Mucosa of rectum (tissue), 2 donors: ENCODE measurements around the gene SCAMP4.

Source experiments
- H3K27ac ChIP-seq, 2 donors: one replicate each; pipeline ENCODE4 v1.7.0; 2013; ENCODE audit warnings: inconsistent platforms in 2 of 2, low read depth in 2 of 2, low read length in 2 of 2
- H3K27me3 ChIP-seq, 2 donors: one replicate each; pipeline ENCODE4 v1.7.0; 2013; ENCODE audit warnings: low read length in 2 of 2; ENCODE audit not compliant: control insufficient read depth in 2 of 2, insufficient read depth in 2 of 2
- H3K36me3 ChIP-seq, 2 donors: one replicate each; pipeline ENCODE4 v1.7.0; 2013; ENCODE audit warnings: low read length in 2 of 2; ENCODE audit not compliant: control insufficient read depth in 2 of 2, insufficient read depth in 2 of 2
- H3K4me1 ChIP-seq, 2 donors: one replicate each; pipeline ENCODE4 v1.7.0; 2013; ENCODE audit warnings: low read length in 2 of 2, mild to moderate bottlenecking in 1 of 2; ENCODE audit not compliant: control insufficient read depth in 2 of 2, insufficient read depth in 2 of 2
- H3K4me3 ChIP-seq, 2 donors: one replicate each; pipeline ENCODE4 v1.7.0; 2013; ENCODE audit warnings: low read length in 2 of 2
- H3K9ac ChIP-seq, 2 donors: one replicate each; pipeline ENCODE4 v1.7.0; 2013; ENCODE audit warnings: low read length in 2 of 2, low read depth in 1 of 2, mild to moderate bottlenecking in 1 of 2
- H3K9me3 ChIP-seq, 2 donors: one replicate each; pipeline ENCODE4 v1.7.0; 2013; ENCODE audit warnings: low read length in 2 of 2; ENCODE audit not compliant: control insufficient read depth in 2 of 2
- donor health status: healthy.
- donor health status: Normal muscosa, but diverticular disease.

SCAMP4 gene

DNA sequence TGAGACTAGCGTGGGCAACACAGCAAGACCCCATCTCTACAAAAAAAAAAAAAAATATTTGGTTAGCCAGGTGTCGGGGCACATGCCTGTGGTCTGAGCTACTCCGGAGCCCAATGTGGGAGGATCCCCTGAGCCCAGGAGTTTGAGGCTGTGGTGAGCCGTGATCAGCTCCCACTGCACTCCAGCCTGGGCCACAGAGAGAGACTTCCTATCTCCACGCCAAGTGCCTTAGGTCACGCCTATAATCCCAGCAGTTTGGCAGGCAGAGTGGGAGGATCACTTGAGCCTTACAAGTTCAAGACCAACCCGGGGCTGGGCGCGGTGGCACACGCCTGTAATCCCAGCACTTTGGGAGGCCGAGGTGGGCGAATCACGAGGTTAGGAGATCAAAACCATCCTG, 8.7 kb upstream of the SCAMP4 start:
- H3K9me3 ChIP-seq: no peaks in the 10 kb centered on the region
- H3K4me3 ChIP-seq: no peak overlapping the region
- no peaks in the 10 kb centered on the region for H3K36me3 ChIP-seq
- H3K27ac ChIP-seq: no peak overlapping the region
- peaks cover 6 to 7% of the 10 kb centered on the region in 2 donors for H3K4me1 ChIP-seq
- no peaks in the 10 kb centered on the region for H3K27me3 ChIP-seq
- H3K9ac ChIP-seq: no peak overlapping the region

- no peak overlapping the region for H3K9ac ChIP-seq
- peak overlapping the region in 1 of 2 donors; percentile 32 for H3K27ac ChIP-seq
- no peaks in the 10 kb centered on the region for H3K36me3 ChIP-seq
- no peaks in the 10 kb centered on the region for H3K27me3 ChIP-seq
- H3K4me3 ChIP-seq: no peak overlapping the region
- no peaks in the 10 kb centered on the region for H3K9me3 ChIP-seq
- H3K4me1 ChIP-seq: peaks cover 22 to 27% of the 10 kb centered on the region in 2 donors
These were observed 3.2 kb upstream of the SCAMP4 start for GRCh38 chr19:1901940-1902404.

DNA sequence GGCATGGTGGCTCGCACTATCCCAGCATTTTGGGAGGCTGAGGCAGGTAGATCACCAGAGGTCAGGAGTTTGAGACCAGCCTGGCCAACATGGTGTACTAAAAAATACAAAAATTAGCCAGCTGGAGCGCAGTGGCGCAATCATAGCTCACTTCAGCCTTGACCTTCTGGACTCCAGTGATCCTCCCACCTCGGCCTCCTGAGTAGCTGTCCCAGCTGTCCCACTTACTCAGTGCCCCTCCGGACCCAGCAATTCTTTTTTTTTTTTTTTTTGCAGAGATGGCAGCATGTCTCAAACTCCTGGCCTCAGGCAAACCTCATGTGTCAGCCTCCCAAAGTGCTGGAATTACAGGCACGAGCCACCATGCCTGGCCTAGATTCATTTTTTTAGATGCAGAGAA, 2.3 kb upstream of the SCAMP4 start:
- H3K4me1 ChIP-seq: peaks cover 24 to 30% of the 10 kb centered on the region in 2 donors
- H3K9me3 ChIP-seq: no peaks in the 10 kb centered on the region
- H3K4me3 ChIP-seq: no peak overlapping the region
- no peaks in the 10 kb centered on the region for H3K36me3 ChIP-seq
- H3K27me3 ChIP-seq: no peaks in the 10 kb centered on the region
- no peak overlapping the region for H3K9ac ChIP-seq
- peak overlapping the region in 1 of 2 donors; percentile 16 for H3K27ac ChIP-seq

GRCh38 chr19:1904860-1905109, 414 bp upstream of the SCAMP4 start:
- H3K4me1 ChIP-seq: peaks cover 37 to 42% of the 10 kb centered on the region in 2 donors
- H3K9me3 ChIP-seq: no peaks in the 10 kb centered on the region
- H3K27me3 ChIP-seq: no peaks in the 10 kb centered on the region
- no peaks in the 10 kb centered on the region for H3K36me3 ChIP-seq
- H3K4me3 ChIP-seq: peak overlapping the region in 1 of 2 donors; percentile 45
- H3K27ac ChIP-seq: peak overlapping the region in 1 of 2 donors; percentile 87
- H3K9ac ChIP-seq: peak overlapping the region in 1 of 2 donors; percentile 38

DNA sequence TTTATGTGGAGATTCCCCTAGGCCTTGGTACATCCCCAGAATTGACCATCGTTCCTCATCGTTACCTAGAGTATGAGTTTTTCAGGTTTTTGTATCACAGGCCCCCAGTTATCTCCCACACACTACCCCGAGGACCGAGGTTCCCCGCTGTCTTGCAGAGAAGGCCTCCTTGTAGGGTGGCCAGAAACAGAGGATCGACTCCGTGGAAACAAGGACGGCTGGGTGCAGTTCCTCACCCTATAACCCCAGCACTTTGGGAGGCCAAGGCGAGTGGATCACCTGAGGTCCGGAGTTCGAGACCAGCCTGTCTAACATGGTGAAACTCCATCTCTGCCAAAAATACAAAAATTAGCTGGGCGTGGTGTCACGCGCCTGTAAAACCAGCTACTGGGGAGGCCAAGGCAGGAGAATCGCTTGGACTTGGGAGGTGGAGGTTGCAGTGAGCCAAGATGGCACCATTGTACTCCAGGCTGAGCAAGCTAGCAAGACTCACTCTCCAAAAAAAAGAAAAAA, 720 bp downstream of the SCAMP4 start:
- H3K27ac ChIP-seq: peak overlapping the region; percentile 86 to 87
- no peaks in the 10 kb centered on the region for H3K9me3 ChIP-seq
- no peaks in the 10 kb centered on the region for H3K36me3 ChIP-seq
- peak overlapping the region; percentile 74 to 77 for H3K9ac ChIP-seq
- peak overlapping the region; percentile 90 to 93 for H3K4me3 ChIP-seq
- peaks cover 39 to 42% of the 10 kb centered on the region in 2 donors for H3K4me1 ChIP-seq
- no peaks in the 10 kb centered on the region for H3K27me3 ChIP-seq

- Histone ChIP-seq H3K9me3 (no peaks in the 10 kb centered on the region), H3K27me3 (no peaks in the 10 kb centered on the region), H3K36me3 (no peaks in the 10 kb centered on the region), H3K4me1 (peaks cover 41 to 43% of the 10 kb centered on the region in 2 donors), H3K9ac (peak overlapping the region; percentile 65 to 87), H3K4me3 (peak overlapping the region; percentile 64 to 68), H3K27ac (peak overlapping the region; percentile 94 to 98)
These were observed 1.9 kb downstream of the SCAMP4 start for GRCh38 chr19:1906985-1907562.

DNA sequence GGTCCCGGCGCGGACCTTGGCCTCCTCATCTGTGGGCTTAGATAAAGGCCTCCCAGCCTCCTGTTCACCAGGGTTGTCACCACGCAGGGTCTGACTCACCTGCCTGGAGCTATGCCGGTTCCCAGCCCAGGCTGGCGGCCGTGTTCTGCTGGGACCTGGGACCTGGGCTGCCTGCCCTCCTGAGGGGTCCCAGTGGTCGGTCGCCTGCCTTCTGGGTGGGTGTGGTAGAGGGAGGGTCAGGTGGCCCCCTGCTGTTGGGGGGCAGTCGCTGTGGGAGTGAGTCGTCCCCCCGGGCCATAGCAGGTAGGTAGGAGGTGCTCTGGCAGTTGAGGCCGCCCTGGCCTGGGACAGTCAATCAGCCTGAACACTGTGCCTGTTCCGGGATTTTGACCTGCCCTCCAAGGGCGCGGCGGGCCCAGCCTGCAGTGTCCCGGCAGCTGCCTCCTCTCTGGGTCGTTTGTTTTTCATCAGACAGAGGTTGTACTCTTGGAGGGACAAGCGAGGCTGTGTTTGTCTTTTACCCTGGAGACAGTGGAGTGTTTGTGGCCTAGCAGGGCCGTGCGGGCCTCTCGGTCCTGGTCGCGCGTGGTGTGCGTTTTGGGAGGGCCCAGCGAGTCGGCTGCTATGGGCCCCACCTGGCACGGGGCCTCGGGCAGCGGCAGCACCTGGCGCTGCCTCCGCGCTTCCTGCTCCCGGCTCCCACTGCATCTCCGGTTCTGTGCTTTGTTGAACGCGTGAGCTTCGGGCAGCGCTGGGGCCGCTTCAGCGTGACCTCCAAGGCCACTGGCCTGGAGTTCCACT, 2.6 kb downstream of the SCAMP4 start:
- H3K4me3 ChIP-seq: peak overlapping the region; percentile 64 to 68
- no peaks in the 10 kb centered on the region for H3K27me3 ChIP-seq
- no peaks in the 10 kb centered on the region for H3K9me3 ChIP-seq
- H3K27ac ChIP-seq: peak overlapping the region; percentile 94 to 98
- peaks cover under 1 to 4% of the 10 kb centered on the region in 2 donors for H3K36me3 ChIP-seq
- peaks cover 41 to 45% of the 10 kb centered on the region in 2 donors for H3K4me1 ChIP-seq
- H3K9ac ChIP-seq: peak overlapping the region; percentile 65 to 87

DNA sequence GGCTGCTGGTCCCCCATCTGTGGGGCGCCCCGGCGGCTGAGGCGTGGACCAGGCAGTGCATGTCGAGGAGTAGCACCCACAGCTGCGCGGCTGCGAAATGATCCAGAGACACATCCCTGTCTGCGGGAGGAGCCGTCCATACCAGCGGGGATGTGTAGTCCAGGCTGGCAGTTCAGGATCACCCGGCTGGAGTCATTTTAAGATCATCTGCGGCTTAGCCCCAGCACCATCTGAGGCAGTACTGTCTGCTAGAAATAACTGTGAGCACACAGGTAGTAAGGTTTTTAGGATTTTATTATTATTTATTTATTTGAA, 3.1 kb downstream of the SCAMP4 start:
- H3K9me3 ChIP-seq: no peaks in the 10 kb centered on the region
- no peaks in the 10 kb centered on the region for H3K27me3 ChIP-seq
- peak overlapping the region; percentile 64 to 68 for H3K4me3 ChIP-seq
- peak overlapping the region; percentile 65 to 87 for H3K9ac ChIP-seq
- peaks cover 39 to 42% of the 10 kb centered on the region in 2 donors for H3K4me1 ChIP-seq
- peaks cover 2 to 9% of the 10 kb centered on the region in 2 donors for H3K36me3 ChIP-seq
- peak overlapping the region; percentile 94 to 98 for H3K27ac ChIP-seq

DNA sequence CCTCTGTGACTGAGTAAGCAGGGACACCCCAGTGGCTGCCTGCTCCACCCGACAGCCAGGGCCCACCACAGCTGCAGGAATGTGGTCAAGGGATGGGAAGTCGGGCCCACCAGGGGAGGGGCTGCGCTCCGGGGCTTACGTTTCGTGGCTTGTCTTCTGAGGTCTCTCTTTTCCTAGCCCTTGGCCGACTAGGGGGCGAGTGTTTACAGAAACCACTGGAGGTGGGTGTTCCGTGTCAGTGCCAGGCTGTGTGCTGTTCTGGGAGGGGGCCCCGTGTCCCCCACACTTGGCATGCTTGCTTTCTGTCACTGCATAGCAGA, 4.5 kb downstream of the SCAMP4 start:
- H3K9ac ChIP-seq: peak overlapping the region in 1 of 2 donors; percentile 8
- peak overlapping the region in 1 of 2 donors; percentile 56 for H3K4me3 ChIP-seq
- H3K4me1 ChIP-seq: peaks cover 34 to 37% of the 10 kb centered on the region in 2 donors
- H3K9me3 ChIP-seq: no peaks in the 10 kb centered on the region
- H3K27me3 ChIP-seq: no peaks in the 10 kb centered on the region
- H3K27ac ChIP-seq: no peak overlapping the region
- peaks cover 5 to 17% of the 10 kb centered on the region in 2 donors for H3K36me3 ChIP-seq

DNA sequence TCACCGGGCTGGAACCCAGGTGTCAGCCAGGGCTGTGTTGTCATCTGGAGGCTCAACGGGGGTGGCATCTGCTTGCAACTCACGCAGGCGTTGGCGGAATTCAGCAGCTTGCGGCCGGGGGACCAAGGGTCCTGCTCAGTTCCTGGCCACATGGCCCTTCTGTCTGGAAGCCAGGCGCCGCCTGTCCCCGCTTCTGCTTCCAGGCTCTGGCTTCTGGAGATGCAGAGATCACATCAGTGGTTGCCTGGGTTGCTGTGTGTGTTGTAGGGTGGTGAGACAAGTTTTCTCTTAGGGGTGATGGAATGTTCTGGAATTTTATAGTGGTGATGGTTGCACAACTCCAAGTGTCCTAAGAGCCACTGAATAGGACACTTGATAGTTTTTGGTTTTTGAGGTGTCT, 5.0 kb downstream of the SCAMP4 start:
- Histone ChIP-seq H3K4me1 (peaks cover 32 to 35% of the 10 kb centered on the region in 2 donors), H3K9me3 (no peaks in the 10 kb centered on the region), H3K9ac (no peak overlapping the region), H3K27me3 (no peaks in the 10 kb centered on the region), H3K36me3 (peaks cover 6 to 19% of the 10 kb centered on the region in 2 donors), H3K4me3 (no peak overlapping the region), H3K27ac (no peak overlapping the region)
